Esophagus squamous epithelium (tissue), 4 donors: ENCODE measurements around the gene CFAP20.

Experiments
- POLR2A ChIP-seq, 4 donors: fragments of 450-650 bp; IDR thresholded peaks; one replicate each; pipeline ENCODE4 v1.6.1; 2017; ENCODE audit warnings: antibody characterized with exemption in 4 of 4, mild to moderate bottlenecking in 4 of 4, moderate library complexity in 3 of 4
- TF ChIP-seq, protein P1 (sequence below), 6 experiments: fragments of 450-650 bp in 4 of 6; fragments of 200-600 bp in 2 of 6; sonication (generic) in 2 of 6; IDR thresholded peaks; one replicate each; pipeline ENCODE4 v1.5.1; 2016 to 2019; ENCODE audit warnings: antibody characterized with exemption in 6 of 6, mild to moderate bottlenecking in 4 of 6, moderate library complexity in 4 of 6

DNA sequence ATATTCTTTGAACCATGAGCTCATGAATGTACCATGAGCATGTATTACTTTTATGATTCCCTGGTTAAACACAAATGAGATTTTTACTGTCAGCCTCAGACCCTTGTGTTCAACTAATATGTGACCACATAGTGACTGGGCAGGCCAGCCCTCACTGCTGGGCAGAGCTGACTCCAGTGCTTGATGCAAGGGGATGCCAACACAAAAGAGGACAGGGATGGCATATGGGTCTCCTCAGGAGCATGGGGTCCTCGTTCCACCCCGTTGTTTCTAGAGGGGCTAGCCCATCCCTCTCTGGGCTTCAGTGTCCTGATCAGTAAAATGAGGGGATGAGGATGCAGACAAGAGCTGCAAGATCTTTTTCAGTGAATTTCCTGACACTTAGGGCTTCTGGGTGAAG is 19.3 kb downstream of the CFAP20 start:
- TF ChIP-seq, protein P1, sequence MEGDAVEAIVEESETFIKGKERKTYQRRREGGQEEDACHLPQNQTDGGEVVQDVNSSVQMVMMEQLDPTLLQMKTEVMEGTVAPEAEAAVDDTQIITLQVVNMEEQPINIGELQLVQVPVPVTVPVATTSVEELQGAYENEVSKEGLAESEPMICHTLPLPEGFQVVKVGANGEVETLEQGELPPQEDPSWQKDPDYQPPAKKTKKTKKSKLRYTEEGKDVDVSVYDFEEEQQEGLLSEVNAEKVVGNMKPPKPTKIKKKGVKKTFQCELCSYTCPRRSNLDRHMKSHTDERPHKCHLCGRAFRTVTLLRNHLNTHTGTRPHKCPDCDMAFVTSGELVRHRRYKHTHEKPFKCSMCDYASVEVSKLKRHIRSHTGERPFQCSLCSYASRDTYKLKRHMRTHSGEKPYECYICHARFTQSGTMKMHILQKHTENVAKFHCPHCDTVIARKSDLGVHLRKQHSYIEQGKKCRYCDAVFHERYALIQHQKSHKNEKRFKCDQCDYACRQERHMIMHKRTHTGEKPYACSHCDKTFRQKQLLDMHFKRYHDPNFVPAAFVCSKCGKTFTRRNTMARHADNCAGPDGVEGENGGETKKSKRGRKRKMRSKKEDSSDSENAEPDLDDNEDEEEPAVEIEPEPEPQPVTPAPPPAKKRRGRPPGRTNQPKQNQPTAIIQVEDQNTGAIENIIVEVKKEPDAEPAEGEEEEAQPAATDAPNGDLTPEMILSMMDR (IDR thresholded peaks at IDR 0.05): no peak
- TF ChIP-seq POLR2A (IDR thresholded peaks at IDR 0.05): no peak
